Measurements from ENCODE around the gene ANKFY1. TPM values are rescaled to one million over a fixed set of nuclear protein-coding genes. Genes with fewer than 3 reads are reported as not detected.

Gene ANKFY1
- total RNA-seq, 1 experiment from 2014 or later: 46.8 TPM

DNA sequence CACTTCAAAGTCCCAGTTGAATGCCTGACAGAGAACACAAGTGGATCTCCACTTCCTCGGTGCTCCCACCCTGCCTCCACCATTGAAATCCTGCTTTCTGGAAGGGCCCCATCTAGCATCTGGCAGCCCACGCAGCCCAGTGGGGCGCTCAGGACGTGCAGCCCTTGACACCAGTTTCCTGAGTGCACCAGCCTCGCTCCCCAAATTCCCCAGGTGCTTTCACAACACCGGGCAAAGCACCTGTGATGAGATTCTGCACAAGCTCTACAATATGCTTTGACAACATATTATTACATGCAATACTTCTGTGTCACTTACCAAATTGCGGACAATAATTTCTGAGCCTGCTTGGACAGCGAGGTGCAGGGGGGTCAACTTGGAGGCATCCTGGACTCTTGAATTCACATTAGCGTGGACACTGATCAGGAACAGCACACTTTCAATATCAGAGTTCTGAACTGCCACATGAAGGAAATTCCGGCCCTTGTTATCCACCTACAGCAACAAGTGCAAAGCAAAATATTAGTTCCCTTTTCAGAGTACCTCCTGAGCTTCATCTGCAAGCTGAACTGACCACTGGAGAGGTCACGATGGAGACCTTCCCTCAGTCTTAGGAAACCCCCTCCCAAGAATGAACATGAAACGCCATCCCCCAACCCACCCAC is 86.8 kb downstream of the ANKFY1 start:
- Mint-ChIP-seq H3K27me3 (ENCODE audit: low read depth) (no peaks in the 10 kb centered on the region), H3K4me1 (no peaks in the 10 kb centered on the region), H3K27ac (no peak overlapping the region), H3K4me3 (no peak overlapping the region), H3K36me3 (peaks cover 72% of the 10 kb centered on the region), H3K9me3 (no peaks in the 10 kb centered on the region)
- DNase-seq (ENCODE audit: low spot score): no peak
- no peak for ATAC-seq
- ChIA-PET POLR2A (no interaction called here), CTCF (no interaction called here)
- TF ChIP-seq NFE2L1 (CRISPR knock-in tag; IDR thresholded peaks at IDR 0.05) (no peak), NR2C2 (CRISPR knock-in tag; IDR thresholded peaks at IDR 0.05) (no peak), JAZF1 (CRISPR knock-in tag; IDR thresholded peaks at IDR 0.05) (no peak), KAT7 (CRISPR knock-in tag; IDR thresholded peaks at IDR 0.05; ENCODE audit: borderline replicate concordance) (no peak), TCF7 (CRISPR knock-in tag; IDR thresholded peaks at IDR 0.05; ENCODE audit: low read depth) (no peak), TEAD1 (CRISPR knock-in tag; IDR thresholded peaks at IDR 0.05) (no peak), ZNF671 (CRISPR knock-in tag; IDR thresholded peaks at IDR 0.05) (no peak)
- TF ChIP-seq, protein P1, sequence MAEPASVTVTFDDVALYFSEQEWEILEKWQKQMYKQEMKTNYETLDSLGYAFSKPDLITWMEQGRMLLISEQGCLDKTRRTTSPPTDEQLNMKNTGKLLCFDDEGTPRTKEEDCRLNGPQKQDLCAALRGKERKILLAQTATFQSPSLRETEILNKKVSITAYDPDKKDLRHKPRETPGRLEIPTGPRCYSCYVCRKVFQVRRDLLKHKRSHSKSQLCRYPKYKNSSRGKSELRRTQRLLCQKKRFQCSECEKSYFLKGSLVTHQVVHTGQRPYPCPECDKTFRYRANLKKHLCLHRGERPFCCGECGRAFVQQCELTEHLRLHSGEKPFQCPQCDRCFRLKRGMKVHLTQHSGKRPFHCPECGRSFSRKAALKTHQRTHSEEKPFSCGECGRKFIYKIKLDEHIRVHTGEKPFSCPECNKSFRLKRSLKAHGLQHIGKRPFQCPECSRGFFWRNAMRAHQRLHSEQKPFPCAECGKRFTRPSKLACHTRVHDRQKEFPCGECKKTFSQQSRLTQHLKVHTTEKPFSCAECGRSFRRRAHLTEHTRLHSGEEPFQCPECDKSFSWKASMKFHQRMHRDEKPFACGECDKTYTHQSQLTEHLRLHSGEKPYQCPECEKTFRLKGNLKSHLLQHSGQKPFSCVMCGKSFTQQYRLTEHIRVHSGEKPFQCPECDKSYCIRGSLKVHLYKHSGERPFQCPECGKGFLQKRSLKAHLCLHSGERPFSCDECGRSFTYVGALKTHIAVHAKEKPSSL (CRISPR knock-in tag; conservative IDR thresholded peaks at IDR 0.05): no peak
- TF ChIP-seq, protein P2, sequence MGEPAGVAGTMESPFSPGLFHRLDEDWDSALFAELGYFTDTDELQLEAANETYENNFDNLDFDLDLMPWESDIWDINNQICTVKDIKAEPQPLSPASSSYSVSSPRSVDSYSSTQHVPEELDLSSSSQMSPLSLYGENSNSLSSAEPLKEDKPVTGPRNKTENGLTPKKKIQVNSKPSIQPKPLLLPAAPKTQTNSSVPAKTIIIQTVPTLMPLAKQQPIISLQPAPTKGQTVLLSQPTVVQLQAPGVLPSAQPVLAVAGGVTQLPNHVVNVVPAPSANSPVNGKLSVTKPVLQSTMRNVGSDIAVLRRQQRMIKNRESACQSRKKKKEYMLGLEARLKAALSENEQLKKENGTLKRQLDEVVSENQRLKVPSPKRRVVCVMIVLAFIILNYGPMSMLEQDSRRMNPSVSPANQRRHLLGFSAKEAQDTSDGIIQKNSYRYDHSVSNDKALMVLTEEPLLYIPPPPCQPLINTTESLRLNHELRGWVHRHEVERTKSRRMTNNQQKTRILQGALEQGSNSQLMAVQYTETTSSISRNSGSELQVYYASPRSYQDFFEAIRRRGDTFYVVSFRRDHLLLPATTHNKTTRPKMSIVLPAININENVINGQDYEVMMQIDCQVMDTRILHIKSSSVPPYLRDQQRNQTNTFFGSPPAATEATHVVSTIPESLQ (CRISPR knock-in tag; IDR thresholded peaks at IDR 0.05): no peak
- TF ChIP-seq, protein P3, sequence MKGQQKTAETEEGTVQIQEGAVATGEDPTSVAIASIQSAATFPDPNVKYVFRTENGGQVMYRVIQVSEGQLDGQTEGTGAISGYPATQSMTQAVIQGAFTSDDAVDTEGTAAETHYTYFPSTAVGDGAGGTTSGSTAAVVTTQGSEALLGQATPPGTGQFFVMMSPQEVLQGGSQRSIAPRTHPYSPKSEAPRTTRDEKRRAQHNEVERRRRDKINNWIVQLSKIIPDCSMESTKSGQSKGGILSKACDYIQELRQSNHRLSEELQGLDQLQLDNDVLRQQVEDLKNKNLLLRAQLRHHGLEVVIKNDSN (CRISPR knock-in tag; IDR thresholded peaks at IDR 0.05): no peak
- TF ChIP-seq, protein P4, sequence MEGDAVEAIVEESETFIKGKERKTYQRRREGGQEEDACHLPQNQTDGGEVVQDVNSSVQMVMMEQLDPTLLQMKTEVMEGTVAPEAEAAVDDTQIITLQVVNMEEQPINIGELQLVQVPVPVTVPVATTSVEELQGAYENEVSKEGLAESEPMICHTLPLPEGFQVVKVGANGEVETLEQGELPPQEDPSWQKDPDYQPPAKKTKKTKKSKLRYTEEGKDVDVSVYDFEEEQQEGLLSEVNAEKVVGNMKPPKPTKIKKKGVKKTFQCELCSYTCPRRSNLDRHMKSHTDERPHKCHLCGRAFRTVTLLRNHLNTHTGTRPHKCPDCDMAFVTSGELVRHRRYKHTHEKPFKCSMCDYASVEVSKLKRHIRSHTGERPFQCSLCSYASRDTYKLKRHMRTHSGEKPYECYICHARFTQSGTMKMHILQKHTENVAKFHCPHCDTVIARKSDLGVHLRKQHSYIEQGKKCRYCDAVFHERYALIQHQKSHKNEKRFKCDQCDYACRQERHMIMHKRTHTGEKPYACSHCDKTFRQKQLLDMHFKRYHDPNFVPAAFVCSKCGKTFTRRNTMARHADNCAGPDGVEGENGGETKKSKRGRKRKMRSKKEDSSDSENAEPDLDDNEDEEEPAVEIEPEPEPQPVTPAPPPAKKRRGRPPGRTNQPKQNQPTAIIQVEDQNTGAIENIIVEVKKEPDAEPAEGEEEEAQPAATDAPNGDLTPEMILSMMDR (IDR thresholded peaks at IDR 0.05): no peak
- TF ChIP-seq, protein P5, sequence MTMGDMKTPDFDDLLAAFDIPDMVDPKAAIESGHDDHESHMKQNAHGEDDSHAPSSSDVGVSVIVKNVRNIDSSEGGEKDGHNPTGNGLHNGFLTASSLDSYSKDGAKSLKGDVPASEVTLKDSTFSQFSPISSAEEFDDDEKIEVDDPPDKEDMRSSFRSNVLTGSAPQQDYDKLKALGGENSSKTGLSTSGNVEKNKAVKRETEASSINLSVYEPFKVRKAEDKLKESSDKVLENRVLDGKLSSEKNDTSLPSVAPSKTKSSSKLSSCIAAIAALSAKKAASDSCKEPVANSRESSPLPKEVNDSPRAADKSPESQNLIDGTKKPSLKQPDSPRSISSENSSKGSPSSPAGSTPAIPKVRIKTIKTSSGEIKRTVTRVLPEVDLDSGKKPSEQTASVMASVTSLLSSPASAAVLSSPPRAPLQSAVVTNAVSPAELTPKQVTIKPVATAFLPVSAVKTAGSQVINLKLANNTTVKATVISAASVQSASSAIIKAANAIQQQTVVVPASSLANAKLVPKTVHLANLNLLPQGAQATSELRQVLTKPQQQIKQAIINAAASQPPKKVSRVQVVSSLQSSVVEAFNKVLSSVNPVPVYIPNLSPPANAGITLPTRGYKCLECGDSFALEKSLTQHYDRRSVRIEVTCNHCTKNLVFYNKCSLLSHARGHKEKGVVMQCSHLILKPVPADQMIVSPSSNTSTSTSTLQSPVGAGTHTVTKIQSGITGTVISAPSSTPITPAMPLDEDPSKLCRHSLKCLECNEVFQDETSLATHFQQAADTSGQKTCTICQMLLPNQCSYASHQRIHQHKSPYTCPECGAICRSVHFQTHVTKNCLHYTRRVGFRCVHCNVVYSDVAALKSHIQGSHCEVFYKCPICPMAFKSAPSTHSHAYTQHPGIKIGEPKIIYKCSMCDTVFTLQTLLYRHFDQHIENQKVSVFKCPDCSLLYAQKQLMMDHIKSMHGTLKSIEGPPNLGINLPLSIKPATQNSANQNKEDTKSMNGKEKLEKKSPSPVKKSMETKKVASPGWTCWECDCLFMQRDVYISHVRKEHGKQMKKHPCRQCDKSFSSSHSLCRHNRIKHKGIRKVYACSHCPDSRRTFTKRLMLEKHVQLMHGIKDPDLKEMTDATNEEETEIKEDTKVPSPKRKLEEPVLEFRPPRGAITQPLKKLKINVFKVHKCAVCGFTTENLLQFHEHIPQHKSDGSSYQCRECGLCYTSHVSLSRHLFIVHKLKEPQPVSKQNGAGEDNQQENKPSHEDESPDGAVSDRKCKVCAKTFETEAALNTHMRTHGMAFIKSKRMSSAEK (CRISPR knock-in tag; IDR thresholded peaks at IDR 0.05; ENCODE audit: borderline replicate concordance): no peak
- TF ChIP-seq, protein P6, sequence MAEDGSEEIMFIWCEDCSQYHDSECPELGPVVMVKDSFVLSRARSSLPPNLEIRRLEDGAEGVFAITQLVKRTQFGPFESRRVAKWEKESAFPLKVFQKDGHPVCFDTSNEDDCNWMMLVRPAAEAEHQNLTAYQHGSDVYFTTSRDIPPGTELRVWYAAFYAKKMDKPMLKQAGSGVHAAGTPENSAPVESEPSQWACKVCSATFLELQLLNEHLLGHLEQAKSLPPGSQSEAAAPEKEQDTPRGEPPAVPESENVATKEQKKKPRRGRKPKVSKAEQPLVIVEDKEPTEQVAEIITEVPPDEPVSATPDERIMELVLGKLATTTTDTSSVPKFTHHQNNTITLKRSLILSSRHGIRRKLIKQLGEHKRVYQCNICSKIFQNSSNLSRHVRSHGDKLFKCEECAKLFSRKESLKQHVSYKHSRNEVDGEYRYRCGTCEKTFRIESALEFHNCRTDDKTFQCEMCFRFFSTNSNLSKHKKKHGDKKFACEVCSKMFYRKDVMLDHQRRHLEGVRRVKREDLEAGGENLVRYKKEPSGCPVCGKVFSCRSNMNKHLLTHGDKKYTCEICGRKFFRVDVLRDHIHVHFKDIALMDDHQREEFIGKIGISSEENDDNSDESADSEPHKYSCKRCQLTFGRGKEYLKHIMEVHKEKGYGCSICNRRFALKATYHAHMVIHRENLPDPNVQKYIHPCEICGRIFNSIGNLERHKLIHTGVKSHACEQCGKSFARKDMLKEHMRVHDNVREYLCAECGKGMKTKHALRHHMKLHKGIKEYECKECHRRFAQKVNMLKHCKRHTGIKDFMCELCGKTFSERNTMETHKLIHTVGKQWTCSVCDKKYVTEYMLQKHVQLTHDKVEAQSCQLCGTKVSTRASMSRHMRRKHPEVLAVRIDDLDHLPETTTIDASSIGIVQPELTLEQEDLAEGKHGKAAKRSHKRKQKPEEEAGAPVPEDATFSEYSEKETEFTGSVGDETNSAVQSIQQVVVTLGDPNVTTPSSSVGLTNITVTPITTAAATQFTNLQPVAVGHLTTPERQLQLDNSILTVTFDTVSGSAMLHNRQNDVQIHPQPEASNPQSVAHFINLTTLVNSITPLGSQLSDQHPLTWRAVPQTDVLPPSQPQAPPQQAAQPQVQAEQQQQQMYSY (CRISPR knock-in tag; IDR thresholded peaks at IDR 0.05): no peak
- TF ChIP-seq, protein P7, sequence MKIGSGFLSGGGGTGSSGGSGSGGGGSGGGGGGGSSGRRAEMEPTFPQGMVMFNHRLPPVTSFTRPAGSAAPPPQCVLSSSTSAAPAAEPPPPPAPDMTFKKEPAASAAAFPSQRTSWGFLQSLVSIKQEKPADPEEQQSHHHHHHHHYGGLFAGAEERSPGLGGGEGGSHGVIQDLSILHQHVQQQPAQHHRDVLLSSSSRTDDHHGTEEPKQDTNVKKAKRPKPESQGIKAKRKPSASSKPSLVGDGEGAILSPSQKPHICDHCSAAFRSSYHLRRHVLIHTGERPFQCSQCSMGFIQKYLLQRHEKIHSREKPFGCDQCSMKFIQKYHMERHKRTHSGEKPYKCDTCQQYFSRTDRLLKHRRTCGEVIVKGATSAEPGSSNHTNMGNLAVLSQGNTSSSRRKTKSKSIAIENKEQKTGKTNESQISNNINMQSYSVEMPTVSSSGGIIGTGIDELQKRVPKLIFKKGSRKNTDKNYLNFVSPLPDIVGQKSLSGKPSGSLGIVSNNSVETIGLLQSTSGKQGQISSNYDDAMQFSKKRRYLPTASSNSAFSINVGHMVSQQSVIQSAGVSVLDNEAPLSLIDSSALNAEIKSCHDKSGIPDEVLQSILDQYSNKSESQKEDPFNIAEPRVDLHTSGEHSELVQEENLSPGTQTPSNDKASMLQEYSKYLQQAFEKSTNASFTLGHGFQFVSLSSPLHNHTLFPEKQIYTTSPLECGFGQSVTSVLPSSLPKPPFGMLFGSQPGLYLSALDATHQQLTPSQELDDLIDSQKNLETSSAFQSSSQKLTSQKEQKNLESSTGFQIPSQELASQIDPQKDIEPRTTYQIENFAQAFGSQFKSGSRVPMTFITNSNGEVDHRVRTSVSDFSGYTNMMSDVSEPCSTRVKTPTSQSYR (CRISPR knock-in tag; IDR thresholded peaks at IDR 0.05): no peak
- TF ChIP-seq, protein P8, sequence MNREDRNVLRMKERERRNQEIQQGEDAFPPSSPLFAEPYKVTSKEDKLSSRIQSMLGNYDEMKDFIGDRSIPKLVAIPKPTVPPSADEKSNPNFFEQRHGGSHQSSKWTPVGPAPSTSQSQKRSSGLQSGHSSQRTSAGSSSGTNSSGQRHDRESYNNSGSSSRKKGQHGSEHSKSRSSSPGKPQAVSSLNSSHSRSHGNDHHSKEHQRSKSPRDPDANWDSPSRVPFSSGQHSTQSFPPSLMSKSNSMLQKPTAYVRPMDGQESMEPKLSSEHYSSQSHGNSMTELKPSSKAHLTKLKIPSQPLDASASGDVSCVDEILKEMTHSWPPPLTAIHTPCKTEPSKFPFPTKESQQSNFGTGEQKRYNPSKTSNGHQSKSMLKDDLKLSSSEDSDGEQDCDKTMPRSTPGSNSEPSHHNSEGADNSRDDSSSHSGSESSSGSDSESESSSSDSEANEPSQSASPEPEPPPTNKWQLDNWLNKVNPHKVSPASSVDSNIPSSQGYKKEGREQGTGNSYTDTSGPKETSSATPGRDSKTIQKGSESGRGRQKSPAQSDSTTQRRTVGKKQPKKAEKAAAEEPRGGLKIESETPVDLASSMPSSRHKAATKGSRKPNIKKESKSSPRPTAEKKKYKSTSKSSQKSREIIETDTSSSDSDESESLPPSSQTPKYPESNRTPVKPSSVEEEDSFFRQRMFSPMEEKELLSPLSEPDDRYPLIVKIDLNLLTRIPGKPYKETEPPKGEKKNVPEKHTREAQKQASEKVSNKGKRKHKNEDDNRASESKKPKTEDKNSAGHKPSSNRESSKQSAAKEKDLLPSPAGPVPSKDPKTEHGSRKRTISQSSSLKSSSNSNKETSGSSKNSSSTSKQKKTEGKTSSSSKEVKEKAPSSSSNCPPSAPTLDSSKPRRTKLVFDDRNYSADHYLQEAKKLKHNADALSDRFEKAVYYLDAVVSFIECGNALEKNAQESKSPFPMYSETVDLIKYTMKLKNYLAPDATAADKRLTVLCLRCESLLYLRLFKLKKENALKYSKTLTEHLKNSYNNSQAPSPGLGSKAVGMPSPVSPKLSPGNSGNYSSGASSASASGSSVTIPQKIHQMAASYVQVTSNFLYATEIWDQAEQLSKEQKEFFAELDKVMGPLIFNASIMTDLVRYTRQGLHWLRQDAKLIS (CRISPR knock-in tag; IDR thresholded peaks at IDR 0.05; ENCODE audit: borderline replicate concordance): no peak
